ENCODE data around the gene MACROH2A1. TPM values are rescaled to one million over a fixed set of nuclear protein-coding genes. Genes with fewer than 3 reads are reported as not detected.

Gene MACROH2A1
- total RNA-seq, 1 experiment from 2014 or later: 236 TPM

GRCh38 chr5:135436951-135437418 lies 38.0 kb upstream of the MACROH2A1 start:
- CTCF ChIA-PET: no interaction called here
- DNase-seq: no peak
- BruUV-seq (replicated peaks): no TSS peak
- intact Hi-C loops (cut with micrococcal nuclease; ENCODE audit: unreplicated experiment): no loop called here
- Histone ChIP-seq H3K9me3 (no peaks in the 10 kb centered on the region), H3K4me3 (ENCODE audit: low read depth, low read length) (no peak overlapping the region), H3K4me1 (peaks cover 27% of the 10 kb centered on the region), H3K36me3 (ENCODE audit: control insufficient read depth, insufficient read depth, low read length) (no peaks in the 10 kb centered on the region), H3K27me3 (replicated peaks; ENCODE audit: control insufficient read depth, insufficient read depth, low read length) (no peaks in the 10 kb centered on the region)
- Mint-ChIP-seq H3K4me1 (ENCODE audit: low read depth, unreplicated experiment) (peaks cover 8% of the 10 kb centered on the region), H3K36me3 (ENCODE audit: insufficient read depth, unreplicated experiment) (no peaks in the 10 kb centered on the region), H3K27me3 (ENCODE audit: insufficient read depth, unreplicated experiment) (no peaks in the 10 kb centered on the region), H3K27ac (ENCODE audit: unreplicated experiment) (no peak overlapping the region), H3K9me3 (ENCODE audit: unreplicated experiment) (no peaks in the 10 kb centered on the region), H3K4me3 (ENCODE audit: unreplicated experiment) (no peak overlapping the region)
- POLR2A ChIA-PET: no interaction called here
- TF ChIP-seq CTCF (IDR thresholded peaks at IDR 0.05; ENCODE audit: insufficient read depth in 1 of 2, low read depth in 1 of 2, low read length in 1 of 2, severe bottlenecking in 1 of 2, unreplicated experiment in 1 of 2): no peak

GRCh38 chr5:135435467-135436330 lies 36.7 kb upstream of the MACROH2A1 start:
- H3K4me1 Mint-ChIP-seq (ENCODE audit: low read depth, unreplicated experiment): peaks cover 8% of the 10 kb centered on the region
- intact Hi-C loops (cut with micrococcal nuclease; ENCODE audit: unreplicated experiment): no loop called here

More at GRCh38 chr5:135435467-135436330, 36.7 kb upstream of the MACROH2A1 start:
- ChIA-PET POLR2A (no interaction called here), CTCF (interaction anchor here (1.3 kb wide), 1 partner anchor 10 kb away, joined by 4 read pairs; no protein-coding TSS in a partner anchor)
- H3K4me1 ChIP-seq: peaks cover 27% of the 10 kb centered on the region
- H3K4me3 Mint-ChIP-seq (ENCODE audit: unreplicated experiment): no peak overlapping the region
- H3K9me3 Mint-ChIP-seq (ENCODE audit: unreplicated experiment): no peaks in the 10 kb centered on the region
- DNase-seq: no peak
- H3K27ac Mint-ChIP-seq (ENCODE audit: unreplicated experiment): no peak overlapping the region
- H3K27me3 Mint-ChIP-seq (ENCODE audit: insufficient read depth, unreplicated experiment): no peaks in the 10 kb centered on the region
- no peak for TF ChIP-seq CTCF (IDR thresholded peaks at IDR 0.05; ENCODE audit: insufficient read depth in 1 of 2, low read depth in 1 of 2, low read length in 1 of 2, severe bottlenecking in 1 of 2, unreplicated experiment in 1 of 2)
- no peak overlapping the region for H3K4me3 ChIP-seq (ENCODE audit: low read depth, low read length)
- H3K36me3 Mint-ChIP-seq (ENCODE audit: insufficient read depth, unreplicated experiment): no peaks in the 10 kb centered on the region
- no peaks in the 10 kb centered on the region for H3K36me3 ChIP-seq (ENCODE audit: control insufficient read depth, insufficient read depth, low read length)
- H3K27me3 ChIP-seq (replicated peaks; ENCODE audit: control insufficient read depth, insufficient read depth, low read length): no peaks in the 10 kb centered on the region
- H3K9me3 ChIP-seq: no peaks in the 10 kb centered on the region
- BruUV-seq (replicated peaks): no TSS peak

All from Caco-2 (cell line).